Activated naive CD8-positive, alpha-beta T cell treated with anti-CD3 and anti-CD28 coated beads for 36 hours (primary cell): ENCODE measurements around the gene OR6M1. TPM values are rescaled to one million over a fixed set of nuclear protein-coding genes. Genes with fewer than 3 reads are reported as not detected.

ENCODE experiments used
- DNase-seq: peaks from one replicate; pipeline ENCODE4 v3.0.0; 2021
- H3K27ac Mint-ChIP-seq: one replicate; pipeline ENCODE4 v1.8.0; 2022; ENCODE audit warnings: mild to moderate bottlenecking, moderate library complexity, mixed read lengths
- H3K27me3 Mint-ChIP-seq: one replicate; pipeline ENCODE4 v1.8.0; 2022; ENCODE audit warnings: mild to moderate bottlenecking, mixed read lengths
- H3K36me3 Mint-ChIP-seq: one replicate; pipeline ENCODE4 v1.8.0; 2021; ENCODE audit warnings: mild to moderate bottlenecking, mixed read lengths
- H3K4me1 Mint-ChIP-seq: one replicate; pipeline ENCODE4 v1.8.0; 2021; ENCODE audit warnings: mixed read lengths
- H3K4me3 Mint-ChIP-seq: one replicate; pipeline ENCODE4 v1.8.0; 2022; ENCODE audit warnings: mild to moderate bottlenecking, moderate library complexity, mixed read lengths
- H3K9me3 Mint-ChIP-seq: one replicate; pipeline ENCODE4 v1.8.0; 2022; ENCODE audit warnings: mixed read lengths
- total RNA-seq, 2 experiments: library from RNA; stranded (reverse); gene quantifications; one replicate each; pipeline ENCODE4 v1.2.3, GENCODE V29; 2021

Gene OR6M1
- total RNA-seq, 2 experiments from 2014 or later: not detected

DNA sequence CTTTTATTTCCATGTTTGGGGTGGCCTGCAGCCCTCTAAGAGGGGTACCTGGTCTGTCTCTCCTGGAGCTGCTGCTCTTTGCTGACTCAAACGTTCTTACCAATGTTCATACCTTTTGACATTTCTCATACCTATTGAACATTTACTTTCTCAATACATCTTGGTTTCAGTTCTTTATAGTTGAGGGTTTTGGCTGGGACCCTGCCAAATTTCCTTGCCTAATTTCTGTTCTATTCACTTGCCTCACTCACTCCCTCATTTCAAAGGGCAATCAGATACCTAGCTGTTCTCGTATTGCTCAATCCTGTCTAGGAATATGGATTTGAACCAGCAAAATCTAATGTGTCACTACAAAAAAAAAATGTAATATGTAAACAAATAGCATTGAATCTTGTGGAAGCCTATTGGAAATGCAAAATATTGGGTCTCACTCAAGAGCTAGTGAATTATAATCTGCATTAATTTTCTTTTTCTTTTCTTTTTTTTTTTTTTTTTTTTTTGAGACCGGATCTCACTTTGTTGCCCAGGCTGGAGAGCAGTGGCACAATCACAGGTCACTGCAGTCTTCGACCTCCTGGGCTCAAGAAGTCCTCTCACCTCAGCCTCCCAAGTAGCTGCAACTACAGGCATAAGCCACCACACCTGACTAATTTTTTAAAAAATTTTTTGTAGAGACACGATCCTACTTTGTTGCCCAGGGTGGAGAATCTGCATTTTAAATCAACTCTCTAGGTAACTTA, 7.5 kb downstream of the OR6M1 start:
- no peak overlapping the region for H3K27ac Mint-ChIP-seq
- no peaks in the 10 kb centered on the region for H3K36me3 Mint-ChIP-seq

DNA sequence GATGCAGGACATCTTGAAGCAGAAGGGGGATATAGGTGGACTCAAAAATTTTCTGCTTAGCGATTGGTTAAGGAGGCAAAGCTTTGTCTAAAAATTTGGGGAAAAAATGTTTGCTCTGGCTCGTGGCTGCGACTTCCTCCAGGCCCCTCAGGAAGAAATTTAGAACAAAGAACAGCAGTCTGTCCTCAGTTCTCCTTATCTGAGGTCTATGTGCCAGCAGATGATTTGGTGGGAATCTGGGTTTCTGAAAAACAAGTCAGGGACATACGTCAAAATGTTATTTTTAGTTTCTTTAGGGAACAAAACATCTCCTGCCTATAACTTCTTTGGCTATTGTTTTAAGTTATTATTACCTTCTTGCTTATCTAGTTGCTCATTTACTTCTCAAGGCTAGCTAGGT, 8.1 kb downstream of the OR6M1 start:
- Mint-ChIP-seq H3K27me3 (no peaks in the 10 kb centered on the region), H3K36me3 (no peaks in the 10 kb centered on the region), H3K27ac (no peak overlapping the region), H3K9me3 (no peaks in the 10 kb centered on the region), H3K4me3 (no peak overlapping the region), H3K4me1 (no peaks in the 10 kb centered on the region)
- no peak for DNase-seq

More for the DNA sequence above, 7.5 kb downstream of the OR6M1 start:
- Mint-ChIP-seq H3K27me3 (no peaks in the 10 kb centered on the region), H3K9me3 (no peaks in the 10 kb centered on the region), H3K4me1 (no peaks in the 10 kb centered on the region), H3K4me3 (no peak overlapping the region)
- no peak for DNase-seq

- Mint-ChIP-seq H3K27ac (no peak overlapping the region), H3K27me3 (no peaks in the 10 kb centered on the region), H3K9me3 (no peaks in the 10 kb centered on the region)
Observed at GRCh38 chr11:123797541-123797940, 8.6 kb downstream of the OR6M1 start.

DNA sequence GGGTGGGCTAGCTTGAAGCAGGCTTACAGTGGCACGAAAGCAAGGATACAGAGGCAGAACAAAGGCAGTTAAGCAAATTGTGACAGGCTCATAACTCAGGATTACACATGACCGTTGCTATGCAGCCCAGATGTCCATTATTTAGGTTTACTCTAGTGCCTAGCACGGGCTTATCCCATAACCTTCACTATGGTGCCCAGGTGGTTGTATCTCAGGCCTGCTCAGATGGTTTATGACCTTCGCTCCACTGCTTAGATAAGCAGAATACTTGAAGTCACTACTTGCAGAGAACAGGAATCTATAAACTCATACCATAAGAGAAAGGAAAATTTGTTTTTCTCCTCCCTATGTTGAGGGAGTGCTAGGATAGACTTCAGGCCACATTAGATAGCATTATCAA, 9.0 kb downstream of the OR6M1 start:
- no peaks in the 10 kb centered on the region for H3K36me3 Mint-ChIP-seq
- H3K27ac Mint-ChIP-seq: no peak overlapping the region
- DNase-seq: no peak
- H3K4me1 Mint-ChIP-seq: no peaks in the 10 kb centered on the region
- H3K27me3 Mint-ChIP-seq: no peaks in the 10 kb centered on the region
- H3K4me3 Mint-ChIP-seq: no peak overlapping the region
- no peaks in the 10 kb centered on the region for H3K9me3 Mint-ChIP-seq

More at GRCh38 chr11:123797541-123797940, 8.6 kb downstream of the OR6M1 start:
- Mint-ChIP-seq H3K4me3 (no peak overlapping the region), H3K36me3 (no peaks in the 10 kb centered on the region), H3K4me1 (no peaks in the 10 kb centered on the region)
- DNase-seq: no peak

DNA sequence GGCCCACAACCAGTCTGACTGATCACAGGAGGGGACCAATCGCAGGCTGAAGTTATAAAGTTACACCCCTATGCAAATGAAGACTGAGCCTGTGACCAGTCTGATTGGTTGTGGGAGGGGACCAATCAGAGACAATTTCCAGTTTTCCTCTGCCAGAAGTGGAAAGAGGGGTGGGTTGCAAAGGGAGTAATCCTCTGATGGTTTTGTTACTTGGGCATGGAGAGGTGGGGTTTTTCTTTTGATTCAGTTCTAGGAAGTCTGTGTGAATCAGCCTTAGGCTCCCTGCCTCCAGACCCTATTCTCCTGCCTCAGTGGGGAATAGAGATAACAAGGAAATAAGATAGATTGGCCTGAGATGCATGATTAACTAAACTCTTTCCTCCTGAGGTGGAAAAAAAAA, 9.9 kb downstream of the OR6M1 start:
- no peak overlapping the region for H3K27ac Mint-ChIP-seq

DNA sequence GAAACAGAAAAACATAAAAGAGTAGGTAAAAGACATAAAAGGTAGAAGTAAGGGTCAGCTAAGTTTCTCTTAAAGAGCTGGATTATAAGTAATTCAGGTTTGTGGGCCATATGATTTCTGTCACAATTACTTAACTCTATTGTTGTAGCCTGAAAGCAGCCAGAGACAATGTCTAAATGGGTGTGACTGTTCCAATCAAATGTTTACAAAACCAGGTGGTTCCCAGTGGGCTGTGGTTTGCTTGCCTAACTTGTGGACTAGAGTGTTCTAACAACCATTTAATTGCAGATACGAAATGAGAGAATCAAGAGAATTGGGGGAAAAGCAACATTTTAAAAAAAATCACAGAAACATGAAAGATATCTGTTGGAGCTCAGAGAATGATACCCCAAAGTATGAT, 22.6 kb downstream of the OR6M1 start:
- H3K36me3 Mint-ChIP-seq: no peaks in the 10 kb centered on the region
- peaks cover 13% of the 10 kb centered on the region for H3K27me3 Mint-ChIP-seq
- H3K4me3 Mint-ChIP-seq: no peak overlapping the region
- no peak overlapping the region for H3K27ac Mint-ChIP-seq
- no peaks in the 10 kb centered on the region for H3K4me1 Mint-ChIP-seq
- no peaks in the 10 kb centered on the region for H3K9me3 Mint-ChIP-seq
- DNase-seq: no peak

More for the DNA sequence above, 9.9 kb downstream of the OR6M1 start:
- Mint-ChIP-seq H3K9me3 (no peaks in the 10 kb centered on the region), H3K27me3 (no peaks in the 10 kb centered on the region), H3K36me3 (no peaks in the 10 kb centered on the region), H3K4me1 (no peaks in the 10 kb centered on the region), H3K4me3 (no peak overlapping the region)
- DNase-seq: no peak

GRCh38 chr11:123778511-123778910, 27.6 kb downstream of the OR6M1 start:
- DNase-seq: no peak
- Mint-ChIP-seq H3K9me3 (no peaks in the 10 kb centered on the region), H3K4me1 (no peaks in the 10 kb centered on the region), H3K27me3 (peaks cover 4% of the 10 kb centered on the region), H3K27ac (no peak overlapping the region), H3K4me3 (no peak overlapping the region), H3K36me3 (no peaks in the 10 kb centered on the region)

- Mint-ChIP-seq H3K9me3 (no peaks in the 10 kb centered on the region), H3K4me3 (no peak overlapping the region), H3K27me3 (no peaks in the 10 kb centered on the region)
Observed at GRCh38 chr11:123775715-123776549, 30.2 kb downstream of the OR6M1 start.

GRCh38 chr11:123775289-123775688, 30.9 kb downstream of the OR6M1 start:
- no peaks in the 10 kb centered on the region for H3K9me3 Mint-ChIP-seq
- no peak overlapping the region for H3K27ac Mint-ChIP-seq
- no peak for DNase-seq
- H3K27me3 Mint-ChIP-seq: no peaks in the 10 kb centered on the region
- no peaks in the 10 kb centered on the region for H3K36me3 Mint-ChIP-seq
- H3K4me3 Mint-ChIP-seq: no peak overlapping the region
- H3K4me1 Mint-ChIP-seq: no peaks in the 10 kb centered on the region

More at GRCh38 chr11:123775715-123776549, 30.2 kb downstream of the OR6M1 start:
- no peaks in the 10 kb centered on the region for H3K4me1 Mint-ChIP-seq
- no peak for DNase-seq
- H3K27ac Mint-ChIP-seq: no peak overlapping the region
- no peaks in the 10 kb centered on the region for H3K36me3 Mint-ChIP-seq

DNA sequence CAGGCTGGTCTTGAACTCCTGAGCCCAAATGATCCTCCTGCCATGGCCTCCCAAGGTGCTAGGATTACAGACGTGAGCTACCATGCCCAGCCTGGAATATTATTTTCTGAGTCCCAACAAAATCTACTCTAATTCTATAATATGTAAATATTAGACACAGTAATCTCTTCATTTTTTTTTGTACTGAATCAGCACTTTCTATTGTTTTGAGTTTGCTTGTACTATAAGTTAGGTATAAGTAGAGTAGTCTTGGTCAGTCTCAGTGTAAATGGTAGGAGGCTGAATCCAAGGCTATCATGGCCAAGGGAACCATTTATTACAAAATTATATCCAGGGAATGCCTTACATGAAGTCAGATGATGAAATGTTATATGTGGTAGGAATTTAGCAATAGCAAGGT, 32.2 kb downstream of the OR6M1 start:
- no peaks in the 10 kb centered on the region for H3K36me3 Mint-ChIP-seq
- H3K27me3 Mint-ChIP-seq: no peaks in the 10 kb centered on the region
- no peak for DNase-seq
- no peaks in the 10 kb centered on the region for H3K9me3 Mint-ChIP-seq
- H3K27ac Mint-ChIP-seq: no peak overlapping the region
- no peak overlapping the region for H3K4me3 Mint-ChIP-seq
- H3K4me1 Mint-ChIP-seq: no peaks in the 10 kb centered on the region

GRCh38 chr11:123773026-123773425, 33.1 kb downstream of the OR6M1 start:
- Mint-ChIP-seq H3K27ac (no peak overlapping the region), H3K4me1 (no peaks in the 10 kb centered on the region), H3K27me3 (peaks cover 4% of the 10 kb centered on the region), H3K36me3 (no peaks in the 10 kb centered on the region), H3K4me3 (no peak overlapping the region), H3K9me3 (no peaks in the 10 kb centered on the region)
- DNase-seq: no peak

GRCh38 chr11:123771664-123772063, 34.5 kb downstream of the OR6M1 start:
- no peaks in the 10 kb centered on the region for H3K36me3 Mint-ChIP-seq
- H3K27ac Mint-ChIP-seq: no peak overlapping the region
- no peak overlapping the region for H3K4me3 Mint-ChIP-seq
- DNase-seq: no peak
- H3K9me3 Mint-ChIP-seq: no peaks in the 10 kb centered on the region
- no peaks in the 10 kb centered on the region for H3K4me1 Mint-ChIP-seq
- peaks cover 7% of the 10 kb centered on the region for H3K27me3 Mint-ChIP-seq

DNA sequence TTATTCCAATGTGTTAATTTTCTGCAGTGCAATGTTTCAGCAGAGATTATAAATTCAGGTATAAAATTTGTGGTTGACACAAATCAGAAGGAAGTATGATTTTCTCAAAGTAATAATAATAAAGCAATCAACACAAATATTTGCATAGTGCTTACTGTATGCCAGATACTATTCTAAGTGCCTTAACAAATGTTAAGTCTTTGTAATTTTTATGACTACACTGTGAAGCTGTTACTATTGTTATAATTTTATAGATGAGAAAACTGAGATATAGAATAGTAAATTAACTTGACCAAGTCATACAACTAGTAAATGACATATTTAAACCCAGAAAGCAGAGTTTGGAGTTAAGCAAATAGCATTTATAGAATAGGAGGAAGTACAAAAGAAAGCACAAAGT, 35.4 kb downstream of the OR6M1 start:
- H3K36me3 Mint-ChIP-seq: no peaks in the 10 kb centered on the region

DNA sequence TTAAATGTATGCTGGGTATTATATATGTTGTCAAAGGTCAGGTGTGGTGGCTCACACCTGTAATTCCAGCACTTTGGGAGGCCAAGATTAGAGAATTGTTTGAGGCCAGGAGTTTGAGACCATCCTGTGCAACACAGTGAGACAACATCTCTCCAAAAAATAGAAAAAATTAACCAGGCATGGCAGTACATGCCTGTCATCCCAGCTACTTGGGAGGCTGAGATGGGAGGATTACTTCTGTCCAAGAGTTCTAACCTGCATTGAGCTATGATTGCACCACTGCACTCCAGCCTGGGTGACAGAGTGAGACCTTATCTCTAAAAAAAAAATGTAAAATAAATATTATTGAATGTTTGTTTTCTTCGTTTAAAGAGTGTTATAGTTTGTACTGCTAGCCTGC, 40.5 kb downstream of the OR6M1 start:
- H3K9me3 Mint-ChIP-seq: peaks cover 18% of the 10 kb centered on the region
- H3K36me3 Mint-ChIP-seq: peaks cover 2% of the 10 kb centered on the region
- no peaks in the 10 kb centered on the region for H3K4me1 Mint-ChIP-seq
- H3K27me3 Mint-ChIP-seq: peaks cover 7% of the 10 kb centered on the region
- no peak overlapping the region for H3K4me3 Mint-ChIP-seq
- no peak overlapping the region for H3K27ac Mint-ChIP-seq
- no peak for DNase-seq

More for the DNA sequence above, 35.4 kb downstream of the OR6M1 start:
- Mint-ChIP-seq H3K27me3 (peaks cover 7% of the 10 kb centered on the region), H3K4me1 (no peaks in the 10 kb centered on the region), H3K4me3 (no peak overlapping the region), H3K27ac (no peak overlapping the region), H3K9me3 (no peaks in the 10 kb centered on the region)
- no peak for DNase-seq

GRCh38 chr11:123762422-123762821, 43.7 kb downstream of the OR6M1 start:
- no peak for DNase-seq
- no peak overlapping the region for H3K4me3 Mint-ChIP-seq
- H3K9me3 Mint-ChIP-seq: peaks cover 18% of the 10 kb centered on the region
- no peaks in the 10 kb centered on the region for H3K4me1 Mint-ChIP-seq
- H3K27ac Mint-ChIP-seq: no peak overlapping the region
- H3K27me3 Mint-ChIP-seq: peaks cover 4% of the 10 kb centered on the region
- H3K36me3 Mint-ChIP-seq: peaks cover 2% of the 10 kb centered on the region
